GM19238 (cell line): ENCODE results near the gene TAF6L.
"Not testable (repeated sequence)": the region's sequence is repeated elsewhere in the genome, so short reads cannot be mapped to it uniquely, and the experiment has no call there.

Experiments
- DNase-seq: peaks from one replicate; pipeline ENCODE4 v3.0.0; 2011; ENCODE audit warnings: low spot score; ENCODE audit not compliant: insufficient read length

TAF6L gene

GRCh38 chr11:62755086-62755615 lies 16.0 kb upstream of the TAF6L start:
- DNase-seq: no peak

- DNase-seq: no peak
Measured at GRCh38 chr11:62757846-62758788, 13.1 kb upstream of the TAF6L start.

- not testable (repeated sequence) for DNase-seq
Measured at GRCh38 chr11:62760867-62761227, 10.3 kb upstream of the TAF6L start.

- no peak for DNase-seq
Measured at GRCh38 chr11:62770778-62771143, 435 bp upstream of the TAF6L start.

GRCh38 chr11:62774407-62774806 lies 3.2 kb downstream of the TAF6L start:
- DNase-seq: no peak

- DNase-seq: no peak
Measured at GRCh38 chr11:62775646-62776045, 4.5 kb downstream of the TAF6L start.

GRCh38 chr11:62777389-62777788 lies 6.2 kb downstream of the TAF6L start:
- no peak for DNase-seq

GRCh38 chr11:62778441-62778840 lies 7.2 kb downstream of the TAF6L start:
- no peak for DNase-seq

GRCh38 chr11:62782753-62783152 lies 11.6 kb downstream of the TAF6L start:
- no peak for DNase-seq

GRCh38 chr11:62786318-62787004 lies 15.3 kb downstream of the TAF6L start:
- peak; percentile 90 for DNase-seq

GRCh38 chr11:62787005-62787759 lies 16.0 kb downstream of the TAF6L start, which contains the start of gene TMEM179B:
TMEM179B (plus strand) TSS chr11:62787402; CDS start chr11:62787432, 30 bp downstream.
- peak; percentile 93 for DNase-seq

- no peak for DNase-seq
Measured at GRCh38 chr11:62788991-62789390, 17.8 kb downstream of the TAF6L start.

- DNase-seq: no peak
Measured at GRCh38 chr11:62789576-62789975, 18.4 kb downstream of the TAF6L start.

GRCh38 chr11:62791501-62792201 lies 20.5 kb downstream of the TAF6L start, which contains the start of gene TMEM223:
TMEM223 (minus strand) TSS chr11:62792006; CDS start chr11:62791994, 12 bp downstream.
- DNase-seq: peak; percentile 91

GRCh38 chr11:62792202-62792575 lies 21.0 kb downstream of the TAF6L start:
- no peak for DNase-seq

GRCh38 chr11:62794201-62794775 lies 23.1 kb downstream of the TAF6L start:
- no peak for DNase-seq

GRCh38 chr11:62796281-62796680 lies 25.1 kb downstream of the TAF6L start:
- no peak for DNase-seq

GRCh38 chr11:62799486-62799885 lies 28.3 kb downstream of the TAF6L start:
- DNase-seq: no peak

GRCh38 chr11:62801071-62801470 lies 29.9 kb downstream of the TAF6L start:
- no peak for DNase-seq

- DNase-seq: no peak
Measured at GRCh38 chr11:62804310-62805075, 33.3 kb downstream of the TAF6L start.
